Stimulated activated CD4-positive, alpha-beta T cell treated with anti-CD3 and anti-CD28 coated beads, Interleukin-12 subunit alpha, Interleukin-12 subunit beta, amount 100 ng/mL, for 4 hours (primary cell): ENCODE measurements around the gene PGAP1.

ENCODE experiments used
- DNase-seq: peaks from one replicate; pipeline ENCODE4 v3.0.0-alpha.2; 2020

The PGAP1 gene

GRCh38 chr2:196783431-196784094 lies 142.9 kb downstream of the PGAP1 start:
- DNase-seq = peak; percentile 28
